ENCODE data around the gene ENTPD8.
"Not testable (repeated sequence)": the region's sequence is repeated elsewhere in the genome, so short reads cannot be mapped to it uniquely, and the experiment has no call there.

The ENTPD8 gene

GRCh38 chr9:137410891-137411249, 30.3 kb downstream of the ENTPD8 start:
- no peaks in the 10 kb centered on the region for H4K20me1 ChIP-seq (ENCODE audit: insufficient read depth)

GRCh38 chr9:137410236-137410890, 30.8 kb downstream of the ENTPD8 start:
- not testable (repeated sequence) for H2AFZ ChIP-seq (ENCODE audit: low read depth); H3K36me3 ChIP-seq (ENCODE audit: insufficient read depth); H4K20me1 ChIP-seq (ENCODE audit: insufficient read depth); H3K9ac ChIP-seq; H3K79me2 ChIP-seq (ENCODE audit: insufficient read depth, low read depth); H3K4me2 ChIP-seq; H3K4me3 ChIP-seq (IDR thresholded peaks at IDR 0.05; ENCODE audit: insufficient read depth, low read depth, low read length); H3K27me3 ChIP-seq (ENCODE audit: insufficient read depth, low read depth)
- Histone ChIP-seq H3K27ac (peak overlapping the region; percentile 24; the same call in 1 of the 2 replicates), H3K4me1 (ENCODE audit: low read depth, poor library complexity, severe bottlenecking) (peaks cover 22% of the 10 kb centered on the region)

More at GRCh38 chr9:137410891-137411249, 30.3 kb downstream of the ENTPD8 start:
- no peak for TF ChIP-seq CTCF (conservative IDR thresholded peaks at IDR 0.05; ENCODE audit: low read depth, low read length)
- H3K4me1 ChIP-seq (ENCODE audit: low read depth, poor library complexity, severe bottlenecking), result peaks cover 22% of the 10 kb centered on the region
- no peaks in the 10 kb centered on the region for H3K36me3 ChIP-seq (ENCODE audit: insufficient read depth)
- no peak overlapping the region for H2AFZ ChIP-seq (ENCODE audit: low read depth)
- H3K9ac ChIP-seq, result no peak overlapping the region
- H3K27ac ChIP-seq, result peak overlapping the region; percentile 24; the same call in 1 of the 2 replicates
- H3K4me3 ChIP-seq (IDR thresholded peaks at IDR 0.05; ENCODE audit: insufficient read depth, low read depth, low read length), result no peak overlapping the region
- H3K4me2 ChIP-seq, result no peak overlapping the region; the same call in 1 of the 2 replicates
- H3K27me3 ChIP-seq (ENCODE audit: insufficient read depth, low read depth), result no peaks in the 10 kb centered on the region
- H3K79me2 ChIP-seq (ENCODE audit: insufficient read depth, low read depth), result no peaks in the 10 kb centered on the region

- Histone ChIP-seq H3K27me3 (ENCODE audit: insufficient read depth, low read depth) (no peaks in the 10 kb centered on the region), H3K4me1 (ENCODE audit: low read depth, poor library complexity, severe bottlenecking) (peaks cover 22% of the 10 kb centered on the region), H3K79me2 (ENCODE audit: insufficient read depth, low read depth) (no peaks in the 10 kb centered on the region), H4K20me1 (ENCODE audit: insufficient read depth) (no peaks in the 10 kb centered on the region), H2AFZ (ENCODE audit: low read depth) (no peak overlapping the region), H3K36me3 (ENCODE audit: insufficient read depth) (no peaks in the 10 kb centered on the region), H3K4me3 (IDR thresholded peaks at IDR 0.05; ENCODE audit: insufficient read depth, low read depth, low read length) (no peak overlapping the region), H3K4me2 (no peak overlapping the region), H3K9ac (no peak overlapping the region), H3K27ac (no peak overlapping the region)
- TF ChIP-seq CTCF (conservative IDR thresholded peaks at IDR 0.05; ENCODE audit: low read depth, low read length), result no peak
Measured at GRCh38 chr9:137409515-137409914, 31.6 kb downstream of the ENTPD8 start.

- TF ChIP-seq CTCF (conservative IDR thresholded peaks at IDR 0.05; ENCODE audit: low read depth, low read length), result no peak
- Histone ChIP-seq H2AFZ (ENCODE audit: low read depth) (no peak overlapping the region), H3K36me3 (ENCODE audit: insufficient read depth) (no peaks in the 10 kb centered on the region), H4K20me1 (ENCODE audit: insufficient read depth) (no peaks in the 10 kb centered on the region), H3K27me3 (ENCODE audit: insufficient read depth, low read depth) (no peaks in the 10 kb centered on the region), H3K9ac (no peak overlapping the region), H3K27ac (no peak overlapping the region), H3K4me3 (IDR thresholded peaks at IDR 0.05; ENCODE audit: insufficient read depth, low read depth, low read length) (no peak overlapping the region), H3K4me1 (ENCODE audit: low read depth, poor library complexity, severe bottlenecking) (peaks cover 22% of the 10 kb centered on the region), H3K79me2 (ENCODE audit: insufficient read depth, low read depth) (no peaks in the 10 kb centered on the region), H3K4me2 (no peak overlapping the region)
Measured at GRCh38 chr9:137408651-137409405, 32.3 kb downstream of the ENTPD8 start.
